ENCODE data around the gene HIVEP2.
"Not testable (repeated sequence)": the region's sequence is repeated elsewhere in the genome, so short reads cannot be mapped to it uniquely, and the experiment has no call there.

Gene HIVEP2, protein sequence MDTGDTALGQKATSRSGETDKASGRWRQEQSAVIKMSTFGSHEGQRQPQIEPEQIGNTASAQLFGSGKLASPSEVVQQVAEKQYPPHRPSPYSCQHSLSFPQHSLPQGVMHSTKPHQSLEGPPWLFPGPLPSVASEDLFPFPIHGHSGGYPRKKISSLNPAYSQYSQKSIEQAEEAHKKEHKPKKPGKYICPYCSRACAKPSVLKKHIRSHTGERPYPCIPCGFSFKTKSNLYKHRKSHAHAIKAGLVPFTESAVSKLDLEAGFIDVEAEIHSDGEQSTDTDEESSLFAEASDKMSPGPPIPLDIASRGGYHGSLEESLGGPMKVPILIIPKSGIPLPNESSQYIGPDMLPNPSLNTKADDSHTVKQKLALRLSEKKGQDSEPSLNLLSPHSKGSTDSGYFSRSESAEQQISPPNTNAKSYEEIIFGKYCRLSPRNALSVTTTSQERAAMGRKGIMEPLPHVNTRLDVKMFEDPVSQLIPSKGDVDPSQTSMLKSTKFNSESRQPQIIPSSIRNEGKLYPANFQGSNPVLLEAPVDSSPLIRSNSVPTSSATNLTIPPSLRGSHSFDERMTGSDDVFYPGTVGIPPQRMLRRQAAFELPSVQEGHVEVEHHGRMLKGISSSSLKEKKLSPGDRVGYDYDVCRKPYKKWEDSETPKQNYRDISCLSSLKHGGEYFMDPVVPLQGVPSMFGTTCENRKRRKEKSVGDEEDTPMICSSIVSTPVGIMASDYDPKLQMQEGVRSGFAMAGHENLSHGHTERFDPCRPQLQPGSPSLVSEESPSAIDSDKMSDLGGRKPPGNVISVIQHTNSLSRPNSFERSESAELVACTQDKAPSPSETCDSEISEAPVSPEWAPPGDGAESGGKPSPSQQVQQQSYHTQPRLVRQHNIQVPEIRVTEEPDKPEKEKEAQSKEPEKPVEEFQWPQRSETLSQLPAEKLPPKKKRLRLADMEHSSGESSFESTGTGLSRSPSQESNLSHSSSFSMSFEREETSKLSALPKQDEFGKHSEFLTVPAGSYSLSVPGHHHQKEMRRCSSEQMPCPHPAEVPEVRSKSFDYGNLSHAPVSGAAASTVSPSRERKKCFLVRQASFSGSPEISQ (N-terminal part only)

DNA sequence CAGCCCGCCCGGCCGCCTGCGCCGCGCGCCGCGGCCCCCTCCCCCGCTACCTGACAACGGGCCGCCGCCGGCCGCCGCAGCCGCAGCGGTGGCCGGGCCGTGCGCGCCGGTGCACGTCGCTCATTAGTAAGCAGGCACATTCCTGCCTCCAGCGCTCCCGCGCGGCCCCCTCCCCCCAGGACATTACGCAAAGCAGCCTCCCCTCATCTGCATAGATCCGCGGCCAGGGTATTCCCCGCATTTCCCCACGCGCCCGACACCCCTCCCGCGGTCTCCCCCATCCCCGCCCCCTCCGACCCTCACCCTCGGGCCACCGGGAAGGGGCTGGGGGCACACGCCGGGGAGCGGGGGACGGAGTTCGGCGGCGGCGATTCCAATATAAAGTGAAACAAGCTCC, at the start of gene HIVEP2:
Gene HIVEP2 (minus strand): TSS at position 128 of the 397 bp plus-strand sequence. CDS start 170,438 bp downstream, outside the sequence.
- DNase-seq (ENCODE audit: low read depth, low spot score), result peak; percentile 89
- TF ChIP-seq, protein P1, sequence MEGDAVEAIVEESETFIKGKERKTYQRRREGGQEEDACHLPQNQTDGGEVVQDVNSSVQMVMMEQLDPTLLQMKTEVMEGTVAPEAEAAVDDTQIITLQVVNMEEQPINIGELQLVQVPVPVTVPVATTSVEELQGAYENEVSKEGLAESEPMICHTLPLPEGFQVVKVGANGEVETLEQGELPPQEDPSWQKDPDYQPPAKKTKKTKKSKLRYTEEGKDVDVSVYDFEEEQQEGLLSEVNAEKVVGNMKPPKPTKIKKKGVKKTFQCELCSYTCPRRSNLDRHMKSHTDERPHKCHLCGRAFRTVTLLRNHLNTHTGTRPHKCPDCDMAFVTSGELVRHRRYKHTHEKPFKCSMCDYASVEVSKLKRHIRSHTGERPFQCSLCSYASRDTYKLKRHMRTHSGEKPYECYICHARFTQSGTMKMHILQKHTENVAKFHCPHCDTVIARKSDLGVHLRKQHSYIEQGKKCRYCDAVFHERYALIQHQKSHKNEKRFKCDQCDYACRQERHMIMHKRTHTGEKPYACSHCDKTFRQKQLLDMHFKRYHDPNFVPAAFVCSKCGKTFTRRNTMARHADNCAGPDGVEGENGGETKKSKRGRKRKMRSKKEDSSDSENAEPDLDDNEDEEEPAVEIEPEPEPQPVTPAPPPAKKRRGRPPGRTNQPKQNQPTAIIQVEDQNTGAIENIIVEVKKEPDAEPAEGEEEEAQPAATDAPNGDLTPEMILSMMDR (IDR thresholded peaks at IDR 0.05; ENCODE audit: low read depth, low read length), result no peak
- in situ Hi-C loops (cut with HindIII; ENCODE audit: low sequenced_read_pairs), result no loop called here
- peak within 1 kb of the TSS; percentile 93 for H3K4me3 ChIP-seq (ENCODE audit: low read depth, low read length)

DNA sequence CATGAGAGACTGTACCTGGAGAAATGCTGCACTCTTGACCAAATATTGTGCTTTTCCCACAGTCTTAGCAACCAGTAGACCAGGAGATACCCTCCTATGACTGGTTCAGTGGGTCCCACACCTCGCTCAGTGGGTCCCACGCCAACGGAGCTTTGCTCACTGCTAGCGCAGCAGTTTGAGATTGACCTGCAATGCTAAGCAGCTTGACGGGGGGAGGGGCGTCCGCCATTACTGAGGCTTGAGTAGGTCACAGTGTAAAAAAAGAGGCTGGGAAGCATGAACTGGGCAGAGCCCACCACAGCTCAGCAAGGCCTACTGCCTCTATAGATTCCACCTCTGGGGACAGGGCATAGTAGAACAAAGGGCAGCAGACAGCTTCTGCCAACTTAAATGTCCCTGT, 49.0 kb upstream of the HIVEP2 start:
- TF ChIP-seq, protein P1 (IDR thresholded peaks at IDR 0.05; ENCODE audit: low read depth, low read length), result no peak
- no peak overlapping the region for H3K4me3 ChIP-seq (ENCODE audit: low read depth, low read length)
- no peak for DNase-seq (ENCODE audit: low read depth, low spot score)
- in situ Hi-C loops (cut with HindIII; ENCODE audit: low sequenced_read_pairs), result no loop called here

DNA sequence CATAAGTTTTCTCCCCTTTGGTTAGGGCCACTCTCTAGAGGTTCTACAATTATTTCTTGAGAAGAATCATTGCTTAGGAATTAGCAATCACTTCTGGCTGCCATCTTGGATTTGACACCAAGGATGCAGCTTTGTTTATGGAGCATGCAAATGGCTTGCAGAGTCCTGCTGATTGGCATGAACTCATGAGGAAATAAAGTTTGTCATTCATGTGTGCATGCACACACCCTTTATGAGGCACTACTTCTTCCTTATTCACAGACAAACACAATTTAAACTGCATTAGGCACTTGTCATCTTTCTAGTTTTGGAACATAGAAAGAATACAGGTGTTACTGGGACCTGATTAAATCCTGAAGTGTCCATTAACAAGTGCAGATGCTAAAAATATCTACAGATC, 42.5 kb upstream of the HIVEP2 start:
- no peak for DNase-seq (ENCODE audit: low read depth, low spot score)
- H3K4me3 ChIP-seq (ENCODE audit: low read depth, low read length), result no peak overlapping the region
- TF ChIP-seq, protein P1 (IDR thresholded peaks at IDR 0.05; ENCODE audit: low read depth, low read length), result no peak
- in situ Hi-C loops (cut with HindIII; ENCODE audit: low sequenced_read_pairs), result no loop called here

DNA sequence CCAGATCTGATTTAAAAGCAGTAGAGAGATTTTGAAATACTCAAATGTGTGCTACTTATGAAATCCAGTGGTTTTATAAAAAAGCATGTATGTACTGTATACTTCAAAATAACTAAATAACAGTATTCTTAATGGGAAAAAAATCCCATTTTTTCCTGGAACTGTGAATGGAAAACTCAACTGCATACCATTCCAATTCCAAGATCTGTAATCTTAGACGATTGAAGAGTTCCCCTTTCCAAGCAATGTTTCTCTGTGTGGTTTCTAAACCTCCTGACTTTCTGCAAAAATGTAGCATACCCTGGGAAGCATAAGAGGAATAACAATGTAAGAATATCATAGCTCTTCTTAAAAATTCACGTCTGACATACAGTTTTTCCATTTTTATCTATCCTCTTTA, 40.3 kb upstream of the HIVEP2 start:
- no peak overlapping the region for H3K4me3 ChIP-seq (ENCODE audit: low read depth, low read length)
- in situ Hi-C loops (cut with HindIII; ENCODE audit: low sequenced_read_pairs), result no loop called here
- DNase-seq (ENCODE audit: low read depth, low spot score), result no peak

DNA sequence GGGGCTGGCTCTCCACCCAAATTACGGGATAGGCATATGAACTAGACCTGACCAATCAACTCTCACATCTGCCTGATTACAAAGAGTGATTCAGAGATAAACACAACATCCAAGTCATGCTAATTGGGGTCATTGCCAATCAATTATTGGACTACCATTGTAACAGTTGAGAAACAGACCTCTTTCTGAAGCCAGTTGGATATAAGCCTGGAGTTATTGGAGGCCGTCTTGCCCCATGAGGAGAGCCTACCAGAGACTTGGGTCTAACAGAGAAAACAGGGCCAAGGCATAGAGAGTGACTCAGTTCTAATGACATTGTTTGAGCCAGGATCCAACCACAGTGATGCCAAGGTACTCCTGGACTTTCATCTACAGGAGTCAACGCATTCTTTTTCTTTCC, 39.4 kb upstream of the HIVEP2 start:
- no peak overlapping the region for H3K4me3 ChIP-seq (ENCODE audit: low read depth, low read length)
- DNase-seq (ENCODE audit: low read depth, low spot score), result no peak
- TF ChIP-seq, protein P1 (IDR thresholded peaks at IDR 0.05; ENCODE audit: low read depth, low read length), result no peak
- in situ Hi-C loops (cut with HindIII; ENCODE audit: low sequenced_read_pairs), result no loop called here

More for the DNA sequence above, 40.3 kb upstream of the HIVEP2 start:
- TF ChIP-seq, protein P1 (IDR thresholded peaks at IDR 0.05; ENCODE audit: low read depth, low read length), result no peak

DNA sequence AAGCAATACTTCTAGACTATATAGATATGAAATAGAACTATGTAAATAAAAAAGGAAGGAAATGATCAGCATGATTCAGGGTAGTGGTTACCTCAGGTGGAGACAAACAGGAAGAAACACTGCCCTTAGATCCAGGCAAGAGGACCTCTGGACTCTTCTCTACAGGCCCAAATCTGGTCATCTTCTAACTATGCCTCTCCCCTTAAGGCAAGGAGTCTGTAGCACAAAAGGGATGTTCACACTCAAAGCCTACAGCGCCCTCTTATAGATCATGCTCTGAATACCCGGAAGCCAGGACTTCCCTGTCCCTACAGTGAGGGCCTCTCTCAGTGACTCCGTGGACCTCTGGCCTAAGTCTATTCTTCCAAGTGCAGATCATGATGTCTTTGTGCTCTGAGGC, 30.4 kb upstream of the HIVEP2 start:
- TF ChIP-seq, protein P1 (IDR thresholded peaks at IDR 0.05; ENCODE audit: low read depth, low read length), result no peak
- in situ Hi-C loops (cut with HindIII; ENCODE audit: low sequenced_read_pairs), result no loop called here
- no peak overlapping the region for H3K4me3 ChIP-seq (ENCODE audit: low read depth, low read length)
- no peak for DNase-seq (ENCODE audit: low read depth, low spot score)

DNA sequence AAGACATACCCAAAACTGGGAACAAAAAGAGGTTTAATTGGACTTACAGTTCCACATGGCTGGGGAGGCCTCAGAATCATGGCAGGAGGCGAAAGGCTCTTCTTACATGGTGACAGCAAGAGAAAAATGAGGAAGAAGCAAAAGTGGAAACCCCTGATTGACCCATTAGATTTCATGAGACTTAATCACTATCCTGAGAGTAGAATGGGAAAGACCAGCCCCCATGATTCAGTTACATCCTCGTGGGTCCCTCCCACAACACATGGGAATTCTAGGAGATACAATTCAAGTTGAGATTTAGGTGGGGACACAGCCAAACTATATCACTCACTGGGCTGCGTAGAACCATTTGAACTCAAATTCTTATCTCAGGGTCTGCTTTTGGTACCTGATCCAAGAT, 26.0 kb upstream of the HIVEP2 start:
- DNase-seq (ENCODE audit: low read depth, low spot score); in situ Hi-C loops (cut with HindIII; ENCODE audit: low sequenced_read_pairs); H3K4me3 ChIP-seq (ENCODE audit: low read depth, low read length): not testable (repeated sequence)
